OCI-LY3 (cell line): ENCODE measurements around the gene SCO2.

ENCODE experiments used
- H2AFZ ChIP-seq: fragments of 200-600, 300-600 bp; shearing (Covaris generic); 2 replicates; pipeline ENCODE4 v1.6.0; 2014; ENCODE audit warnings: antibody characterized with exemption, low read depth, low read length
- H3K27ac ChIP-seq: fragments of 200-600, 300-600 bp; sonication (generic); 2 replicates; pipeline ENCODE4 v1.5.1; 2014; ENCODE audit warnings: mild to moderate bottlenecking, low read length, moderate library complexity, mixed read lengths
- H3K27me3 ChIP-seq: fragments of 200-600, 300-600 bp; sonication (generic); 2 replicates; pipeline ENCODE4 v1.6.1; 2014; ENCODE audit warnings: low read depth, low read length, mixed read lengths
- H3K36me3 ChIP-seq: fragments of 200-600, 300-600 bp; sonication (generic); replicated peaks from 2 replicates; pipeline ENCODE3; 2014; ENCODE audit warnings: low read depth, low read length, mixed read lengths
- H3K4me1 ChIP-seq: fragments of 300-600, 200-600 bp; sonication (generic); 2 replicates; pipeline ENCODE4 v1.6.1; 2014; ENCODE audit warnings: low read length, mixed read lengths
- H3K4me2 ChIP-seq: fragments of 200-600, 300-600 bp; sonication (generic); 2 replicates; pipeline ENCODE4 v1.6.1; 2014; ENCODE audit warnings: low read length, mixed read lengths
- H3K4me3 ChIP-seq: fragments of 300-600, 200-600 bp; sonication (generic); 2 replicates; pipeline ENCODE4 v1.5.1; 2014; ENCODE audit warnings: antibody characterized with exemption, mild to moderate bottlenecking, low read length, moderate library complexity
- H3K79me2 ChIP-seq: fragments of 300-600, 200-600 bp; shearing (Covaris generic); 2 replicates; pipeline ENCODE4 v1.6.1; 2014; ENCODE audit warnings: mild to moderate bottlenecking, low read length, mixed read lengths
- H3K9ac ChIP-seq: fragments of 300-600, 200-600 bp; shearing (Covaris generic); 2 replicates; pipeline ENCODE4 v1.6.0; 2014; ENCODE audit warnings: mild to moderate bottlenecking, low read length, moderate library complexity
- H3K9me3 ChIP-seq: fragments of 200-600, 300-600 bp; shearing (Covaris generic); 2 replicates; pipeline ENCODE4 v1.6.1; 2014; ENCODE audit warnings: low read length, mixed read lengths; ENCODE audit not compliant: insufficient read depth
- H4K20me1 ChIP-seq: fragments of 200-600, 300-600 bp; sonication (generic); 2 replicates; pipeline ENCODE4 v1.6.1; 2016; ENCODE audit warnings: low read length, mixed read lengths; ENCODE audit not compliant: insufficient read depth
- EZH2phosphoT487 ChIP-seq: fragments of 200-600 bp; shearing (Covaris generic); IDR thresholded peaks from 2 replicates; pipeline ENCODE4 v1.6.1; 2018; ENCODE audit warnings: antibody characterized with exemption, mixed run types, low read depth
- TF ChIP-seq, protein P1 (sequence below): fragments of 200-600, 300-600 bp; sonication (generic); IDR thresholded peaks from 2 replicates; pipeline ENCODE4 v1.5.1; 2014; ENCODE audit warnings: antibody characterized with exemption, low read length, low read depth

The SCO2 gene

GRCh38 chr22:50519151-50519550 is 6.2 kb downstream of the SCO2 start:
- no peak overlapping the region for H3K9ac ChIP-seq
- H3K36me3 ChIP-seq: no peaks in the 10 kb centered on the region
- H3K4me1 ChIP-seq: peaks cover 2% of the 10 kb centered on the region
- no peak overlapping the region for H3K4me2 ChIP-seq
- no peaks in the 10 kb centered on the region for H3K27me3 ChIP-seq
- no peaks in the 10 kb centered on the region; the same call in 1 of the 2 replicates for H4K20me1 ChIP-seq
- H3K27ac ChIP-seq: no peak overlapping the region
- TF ChIP-seq, protein P1, sequence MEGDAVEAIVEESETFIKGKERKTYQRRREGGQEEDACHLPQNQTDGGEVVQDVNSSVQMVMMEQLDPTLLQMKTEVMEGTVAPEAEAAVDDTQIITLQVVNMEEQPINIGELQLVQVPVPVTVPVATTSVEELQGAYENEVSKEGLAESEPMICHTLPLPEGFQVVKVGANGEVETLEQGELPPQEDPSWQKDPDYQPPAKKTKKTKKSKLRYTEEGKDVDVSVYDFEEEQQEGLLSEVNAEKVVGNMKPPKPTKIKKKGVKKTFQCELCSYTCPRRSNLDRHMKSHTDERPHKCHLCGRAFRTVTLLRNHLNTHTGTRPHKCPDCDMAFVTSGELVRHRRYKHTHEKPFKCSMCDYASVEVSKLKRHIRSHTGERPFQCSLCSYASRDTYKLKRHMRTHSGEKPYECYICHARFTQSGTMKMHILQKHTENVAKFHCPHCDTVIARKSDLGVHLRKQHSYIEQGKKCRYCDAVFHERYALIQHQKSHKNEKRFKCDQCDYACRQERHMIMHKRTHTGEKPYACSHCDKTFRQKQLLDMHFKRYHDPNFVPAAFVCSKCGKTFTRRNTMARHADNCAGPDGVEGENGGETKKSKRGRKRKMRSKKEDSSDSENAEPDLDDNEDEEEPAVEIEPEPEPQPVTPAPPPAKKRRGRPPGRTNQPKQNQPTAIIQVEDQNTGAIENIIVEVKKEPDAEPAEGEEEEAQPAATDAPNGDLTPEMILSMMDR: no peak
- TF ChIP-seq EZH2phosphoT487: no peak
- peaks cover 21% of the 10 kb centered on the region for H3K79me2 ChIP-seq
- no peak overlapping the region for H2AFZ ChIP-seq
- H3K9me3 ChIP-seq: no peaks in the 10 kb centered on the region
- H3K4me3 ChIP-seq: no peak overlapping the region

GRCh38 chr22:50518606-50519005 is 6.8 kb downstream of the SCO2 start:
- Histone ChIP-seq H3K27me3 (no peaks in the 10 kb centered on the region), H3K4me3 (no peak overlapping the region), H3K4me1 (no peaks in the 10 kb centered on the region), H3K27ac (no peak overlapping the region), H3K79me2 (peaks cover 20% of the 10 kb centered on the region), H3K9me3 (no peaks in the 10 kb centered on the region), H3K4me2 (no peak overlapping the region), H3K36me3 (no peaks in the 10 kb centered on the region), H3K9ac (no peak overlapping the region), H2AFZ (no peak overlapping the region), H4K20me1 (no peaks in the 10 kb centered on the region; the same call in 1 of the 2 replicates)
- TF ChIP-seq EZH2phosphoT487: no peak
- TF ChIP-seq, protein P1: no peak

- Histone ChIP-seq H3K27ac (no peak overlapping the region), H3K4me3 (no peak overlapping the region), H3K79me2 (peaks cover 28% of the 10 kb centered on the region), H3K27me3 (no peaks in the 10 kb centered on the region), H3K9ac (no peak overlapping the region), H3K4me2 (no peak overlapping the region), H3K36me3 (no peaks in the 10 kb centered on the region), H3K9me3 (no peaks in the 10 kb centered on the region), H3K4me1 (no peaks in the 10 kb centered on the region), H2AFZ (no peak overlapping the region), H4K20me1 (no peaks in the 10 kb centered on the region; the same call in 1 of the 2 replicates)
- no peak for TF ChIP-seq EZH2phosphoT487
- TF ChIP-seq, protein P1: no peak
Measured at GRCh38 chr22:50517495-50518260, 7.7 kb downstream of the SCO2 start.

- no peaks in the 10 kb centered on the region for H3K27me3 ChIP-seq
- peaks cover 34% of the 10 kb centered on the region for H3K79me2 ChIP-seq
- no peak overlapping the region for H3K4me2 ChIP-seq
- H3K9ac ChIP-seq: no peak overlapping the region
- no peaks in the 10 kb centered on the region for H3K4me1 ChIP-seq
- H3K4me3 ChIP-seq: no peak overlapping the region
- no peaks in the 10 kb centered on the region; the same call in 1 of the 2 replicates for H4K20me1 ChIP-seq
- TF ChIP-seq EZH2phosphoT487: no peak
- TF ChIP-seq, protein P1: no peak
- H3K36me3 ChIP-seq: no peaks in the 10 kb centered on the region
- H3K27ac ChIP-seq: no peak overlapping the region
- H2AFZ ChIP-seq: no peak overlapping the region
- no peaks in the 10 kb centered on the region for H3K9me3 ChIP-seq
Measured at GRCh38 chr22:50516891-50517290, 8.5 kb downstream of the SCO2 start.
